Activated CD4-positive, alpha-beta T cell treated with anti-CD3 and anti-CD28 coated beads for 36 hours (primary cell): ENCODE results near the gene RABGGTA. TPM values are rescaled to one million over a fixed set of nuclear protein-coding genes. Genes with fewer than 3 reads are reported as not detected.

ENCODE experiments used
- ATAC-seq: fragments of 200-7000 bp; cut with Tn5 transposase; one replicate; pipeline ENCODE4 v1.10.0; 2021; ENCODE audit warnings: mild to moderate bottlenecking, moderate library complexity
- CTCF ChIA-PET: fragments of 350-600 bp; sonication (Branson Sonifier 250); formaldehyde crosslinking; loops from one replicate; lab custom pipeline; 2021; ENCODE audit warnings: antibody characterized with exemption; lab: Charles Lee
- POLR2A ChIA-PET: fragments of 350-600 bp; sonication (Branson Sonifier 250); formaldehyde crosslinking; loops from one replicate; lab custom pipeline; 2021; ENCODE audit warnings: antibody characterized with exemption, inconsistent platforms; lab: Charles Lee
- DNase-seq: peaks from one replicate; pipeline ENCODE4 v3.0.0-alpha.2; 2020
- H3K27ac Mint-ChIP-seq: one replicate; pipeline ENCODE4 v1.8.0; 2021; ENCODE audit warnings: mixed read lengths
- H3K27me3 Mint-ChIP-seq: one replicate; pipeline ENCODE4 v1.8.0; 2021; ENCODE audit warnings: mixed read lengths
- H3K36me3 Mint-ChIP-seq: one replicate; pipeline ENCODE4 v1.8.0; 2021; ENCODE audit warnings: low read depth, mixed read lengths
- H3K4me1 Mint-ChIP-seq: one replicate; pipeline ENCODE4 v1.8.0; 2021; ENCODE audit warnings: mixed read lengths
- H3K4me3 Mint-ChIP-seq: one replicate; pipeline ENCODE4 v1.8.0; 2021; ENCODE audit warnings: mild to moderate bottlenecking, moderate library complexity, mixed read lengths
- H3K9me3 Mint-ChIP-seq: one replicate; pipeline ENCODE4 v1.8.0; 2021; ENCODE audit warnings: low read depth, mixed read lengths
- intact Hi-C, 2 experiments: fragments of 100-400 bp; cut with DNase I in 1 of 2; cut with micrococcal nuclease in 1 of 2; formaldehyde crosslinking; loops; one replicate each; pipeline versions ENCODE4 v1.14.2 to v1.15.1; 2022 to 2024; cut with DNase I, micrococcal nuclease
- total RNA-seq, 2 experiments: library from RNA; stranded (reverse); gene quantifications; one replicate each; pipeline ENCODE4 v1.2.3, GENCODE V29; 2021

The RABGGTA gene
- total RNA-seq, 2 experiments from 2014 or later: 52.1 to 56.0 TPM

GRCh38 chr14:24270537-24271133, 762 bp downstream of the RABGGTA start:
- CTCF ChIA-PET: interaction anchor here (0.6 to 6.5 kb wide), 14 partner anchors 13 to 82 kb away, joined by 3 to 36 read pairs (median 8); partner anchors contain the start of genes CIDEB, DHRS1, IPO4 and MDP1
- Mint-ChIP-seq H3K36me3 (peaks cover 26% of the 10 kb centered on the region), H3K4me3 (peak overlapping the region; percentile 83), H3K27me3 (no peaks in the 10 kb centered on the region), H3K27ac (peak overlapping the region; percentile 96), H3K9me3 (no peaks in the 10 kb centered on the region), H3K4me1 (peaks cover 45% of the 10 kb centered on the region)
- ATAC-seq: no peak
- intact Hi-C loops: loop anchor here (1.0 to 10.0 kb wide), 17 partner anchors 23 to 716 kb away; partner anchors contain the start of genes CHMP4A (in 2 of the 2), GMPR2 (in 2 of the 2), NEDD8 (in 2 of the 2) and TINF2 (in 2 of the 2)
- POLR2A ChIA-PET: interaction anchor here (0.6 to 2.0 kb wide), 12 partner anchors 8 to 156 kb away, joined by 3 to 12 read pairs (median 5); partner anchors contain the start of genes CIDEB, DCAF11, LTB4R and NRL
- DNase-seq: no peak

- ATAC-seq (no peak), DNase-seq (no peak)
- Mint-ChIP-seq H3K27ac (no peak overlapping the region), H3K27me3 (no peaks in the 10 kb centered on the region), H3K9me3 (no peaks in the 10 kb centered on the region), H3K36me3 (peaks cover 26% of the 10 kb centered on the region), H3K4me1 (peaks cover 39% of the 10 kb centered on the region), H3K4me3 (peak overlapping the region; percentile 83)
- POLR2A ChIA-PET: interaction anchor here (1.1 to 2.0 kb wide), 4 partner anchors 9 to 28 kb away, joined by 4 to 6 read pairs (median 5); partner anchors contain the start of gene TINF2
- CTCF ChIA-PET: interaction anchor here (0.7 to 6.5 kb wide), 11 partner anchors 13 to 143 kb away, joined by 3 to 36 read pairs (median 7); partner anchors contain the start of genes CIDEB, MDP1, TINF2 and TM9SF1
- intact Hi-C loops: loop anchor here (5.0 to 10.0 kb wide), 4 partner anchors 38 to 715 kb away; partner anchors contain the start of genes CARMIL3 (in 1 of the 2), GMPR2 (in 1 of the 2), NEDD8 (in 1 of the 2) and THTPA (in 1 of the 2)
Observed at GRCh38 chr14:24269910-24270536, 1.4 kb downstream of the RABGGTA start.

DNA sequence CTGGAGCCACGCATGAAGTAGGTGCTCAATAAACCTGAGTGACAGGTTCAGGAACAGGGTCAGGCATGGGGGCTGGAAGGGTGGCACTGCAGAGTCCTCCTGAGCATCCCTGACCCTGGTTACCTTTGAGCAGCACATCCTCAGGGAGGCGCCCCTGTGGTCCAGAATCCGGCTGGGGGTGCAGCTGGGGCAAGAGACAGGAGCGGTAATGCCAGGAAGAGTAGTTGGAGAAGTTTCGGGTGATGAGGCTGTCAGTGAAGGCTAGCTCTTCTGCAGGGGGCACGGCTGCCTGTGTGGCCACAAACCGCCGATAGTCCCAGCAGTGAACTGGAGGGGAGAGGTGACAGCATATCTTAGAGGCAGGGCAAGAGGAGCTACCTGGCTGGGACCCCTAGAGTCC, 2.0 kb downstream of the RABGGTA start:
- no peak for ATAC-seq
- no peak overlapping the region for H3K27ac Mint-ChIP-seq
- H3K4me3 Mint-ChIP-seq: no peak overlapping the region

GRCh38 chr14:24268225-24268624, 3.2 kb downstream of the RABGGTA start:
- DNase-seq (no peak), ATAC-seq (no peak)
- H3K4me3 Mint-ChIP-seq: no peak overlapping the region
- ChIA-PET POLR2A (interaction anchor here (0.6 kb wide), 2 partner anchors 25 to 45 kb away, joined by 5 to 8 read pairs; no protein-coding TSS in a partner anchor), CTCF (interaction anchor here (4.8 kb wide), 1 partner anchor 40 kb away, joined by 20 read pairs; the partner anchor contains the start of gene CIDEB)
- no peaks in the 10 kb centered on the region for H3K9me3 Mint-ChIP-seq
- intact Hi-C loops: no loop called here
- H3K27me3 Mint-ChIP-seq: no peaks in the 10 kb centered on the region
- no peak overlapping the region for H3K27ac Mint-ChIP-seq
- peaks cover 25% of the 10 kb centered on the region for H3K4me1 Mint-ChIP-seq
- peaks cover 25% of the 10 kb centered on the region for H3K36me3 Mint-ChIP-seq

More for the DNA sequence above, 2.0 kb downstream of the RABGGTA start:
- no peaks in the 10 kb centered on the region for H3K9me3 Mint-ChIP-seq
- no peak for DNase-seq
- H3K4me1 Mint-ChIP-seq: peaks cover 36% of the 10 kb centered on the region
- POLR2A ChIA-PET: interaction anchor here (1.1 to 2.0 kb wide), 3 partner anchors 10 to 27 kb away, joined by 4 to 6 read pairs (median 5); partner anchors contain the start of gene TINF2
- CTCF ChIA-PET: interaction anchor here (0.7 to 4.8 kb wide), 8 partner anchors 18 to 173 kb away, joined by 3 to 25 read pairs (median 6); partner anchors contain the start of genes CIDEB, MDP1 and TINF2
- H3K36me3 Mint-ChIP-seq: peaks cover 26% of the 10 kb centered on the region
- intact Hi-C loops: no loop called here
- H3K27me3 Mint-ChIP-seq: no peaks in the 10 kb centered on the region

DNA sequence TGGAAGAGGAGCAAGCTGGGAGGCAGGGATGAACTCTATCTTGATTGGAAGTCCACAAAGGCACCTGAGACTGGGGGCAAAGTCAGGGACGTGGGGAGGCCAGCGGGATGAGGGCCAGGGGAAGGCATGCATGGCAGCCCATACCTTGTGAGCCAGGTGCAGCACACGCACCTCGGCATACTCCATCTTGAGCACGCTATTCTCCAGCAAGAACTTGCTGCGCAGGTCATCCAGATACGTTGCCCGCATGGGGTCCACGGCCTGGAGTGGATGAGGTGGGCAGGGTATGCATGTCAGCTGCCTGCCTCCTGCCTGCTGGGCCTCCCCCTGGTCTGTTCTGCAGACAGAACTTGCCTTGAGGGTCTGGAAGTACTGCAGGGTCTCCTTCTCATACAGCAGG, 3.9 kb downstream of the RABGGTA start:
- intact Hi-C loops: no loop called here
- Mint-ChIP-seq H3K36me3 (peaks cover 25% of the 10 kb centered on the region), H3K27ac (no peak overlapping the region), H3K9me3 (no peaks in the 10 kb centered on the region), H3K27me3 (no peaks in the 10 kb centered on the region), H3K4me3 (no peak overlapping the region), H3K4me1 (peaks cover 18% of the 10 kb centered on the region)
- CTCF ChIA-PET: no interaction called here
- ATAC-seq (no peak), DNase-seq (no peak)
- POLR2A ChIA-PET: interaction anchor here (0.6 kb wide), 1 partner anchor 24 kb away, joined by 5 read pairs; no protein-coding TSS in a partner anchor

DNA sequence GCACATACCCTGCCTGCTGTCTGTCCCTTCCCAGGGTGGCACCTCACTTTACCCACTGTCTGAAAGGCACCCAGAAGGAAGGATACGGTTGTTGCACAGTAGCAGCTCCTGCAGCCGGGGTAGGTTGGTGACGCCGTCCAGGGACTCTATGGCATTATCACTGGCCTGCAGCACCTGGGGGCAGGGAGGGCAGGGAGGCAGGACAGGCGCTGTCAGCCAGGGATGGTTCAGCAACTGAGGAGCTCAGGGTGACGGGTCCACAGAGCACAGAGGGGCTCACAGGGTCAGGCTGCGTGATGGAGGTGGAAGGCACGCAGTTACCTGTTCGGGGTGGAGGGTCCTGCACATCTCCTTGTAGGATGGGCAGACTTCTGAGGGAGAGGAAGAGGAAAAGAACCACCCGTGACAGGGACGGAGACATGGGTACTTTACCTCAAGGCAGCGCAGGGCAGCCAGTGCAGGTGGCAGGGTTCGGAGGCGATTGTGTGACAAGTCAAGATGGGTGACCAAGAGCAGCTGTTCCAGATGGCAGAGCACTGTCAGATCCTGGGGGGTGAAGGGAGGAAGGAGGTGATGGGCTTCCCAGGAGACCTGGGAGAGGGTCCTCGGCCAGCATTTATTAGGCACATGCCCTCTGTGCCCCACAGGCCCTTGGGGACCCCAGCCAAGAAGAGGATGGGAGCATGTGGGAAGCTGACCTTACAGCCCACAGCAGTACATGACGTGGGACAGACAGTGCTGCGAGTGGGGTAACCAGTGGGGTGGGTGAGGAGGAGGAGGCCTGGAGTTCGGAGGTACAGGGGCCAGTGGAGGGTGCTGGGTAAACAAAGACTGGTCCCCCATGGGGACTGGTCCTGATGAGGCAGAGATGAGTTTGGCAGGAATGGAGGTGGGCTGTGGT, 4.8 kb downstream of the RABGGTA start:
- intact Hi-C loops: no loop called here
- CTCF ChIA-PET: interaction anchor here (1.2 kb wide), 1 partner anchor 24 kb away, joined by 3 read pairs; the partner anchor contains the start of gene TINF2
- Mint-ChIP-seq H3K4me3 (no peak overlapping the region), H3K9me3 (no peaks in the 10 kb centered on the region), H3K36me3 (peaks cover 23% of the 10 kb centered on the region), H3K4me1 (peaks cover 9% of the 10 kb centered on the region), H3K27me3 (no peaks in the 10 kb centered on the region), H3K27ac (no peak overlapping the region)
- DNase-seq: no peak
- POLR2A ChIA-PET: no interaction called here
- ATAC-seq: no peak

GRCh38 chr14:24264298-24264697, 7.1 kb downstream of the RABGGTA start:
- Mint-ChIP-seq H3K36me3 (peaks cover 24% of the 10 kb centered on the region), H3K4me3 (no peak overlapping the region), H3K27ac (no peak overlapping the region), H3K27me3 (no peaks in the 10 kb centered on the region), H3K9me3 (no peaks in the 10 kb centered on the region), H3K4me1 (no peaks in the 10 kb centered on the region)
- ChIA-PET POLR2A (no interaction called here), CTCF (interaction anchor here (0.6 to 2.0 kb wide), 4 partner anchors 16 to 145 kb away, joined by 3 to 9 read pairs (median 4); no protein-coding TSS in a partner anchor)
- no peak for DNase-seq
- intact Hi-C loops: no loop called here
- no peak for ATAC-seq

DNA sequence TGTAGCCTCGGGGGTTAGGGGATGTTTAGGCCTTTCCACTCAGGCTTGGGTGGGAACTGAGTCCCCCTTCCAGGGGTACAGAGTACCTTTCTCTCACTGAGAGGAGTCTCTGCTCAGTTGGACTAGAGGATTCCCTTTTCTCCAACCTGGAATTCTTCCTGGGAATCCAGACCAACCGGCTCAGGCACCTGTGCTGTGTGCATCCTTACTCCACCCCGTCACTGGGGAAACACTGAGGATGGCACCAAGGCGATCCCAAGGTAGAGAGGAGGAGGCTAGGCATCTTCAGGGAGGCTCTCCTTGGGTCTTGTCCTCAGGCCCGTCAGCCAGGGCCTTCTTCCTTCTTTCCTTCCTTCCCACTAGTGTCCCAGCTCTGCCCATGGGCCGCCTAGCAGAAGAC, 7.5 kb downstream of the RABGGTA start:
- ChIA-PET CTCF (interaction anchor here (0.6 to 2.0 kb wide), 4 partner anchors 17 to 145 kb away, joined by 3 to 9 read pairs (median 3); partner anchors contain the start of gene CIDEB), POLR2A (no interaction called here)
- Mint-ChIP-seq H3K4me3 (no peak overlapping the region), H3K9me3 (no peaks in the 10 kb centered on the region), H3K27ac (no peak overlapping the region), H3K4me1 (no peaks in the 10 kb centered on the region), H3K36me3 (peaks cover 21% of the 10 kb centered on the region), H3K27me3 (no peaks in the 10 kb centered on the region)
- intact Hi-C loops: no loop called here
- no peak for DNase-seq
- ATAC-seq: no peak

GRCh38 chr14:24262821-24263733, 8.3 kb downstream of the RABGGTA start, which contains the start of gene TGM1:
TGM1 (minus strand) TSS chr14:24263177; CDS start chr14:24262352, 825 bp downstream.
- ATAC-seq: no peak
- Mint-ChIP-seq H3K27me3 (no peaks in the 10 kb centered on the region), H3K27ac (no peak within 1 kb of the TSS), H3K4me1 (no peaks in the 10 kb centered on the region), H3K9me3 (no peaks in the 10 kb centered on the region), H3K4me3 (no peak within 1 kb of the TSS), H3K36me3 (peaks cover 17% of the 10 kb centered on the region)
- DNase-seq: no peak
- ChIA-PET POLR2A (no interaction called here), CTCF (interaction anchor here (0.5 to 2.0 kb wide), 4 partner anchors 16 to 326 kb away, joined by 3 to 9 read pairs (median 5); partner anchors contain the start of genes CIDEB and TINF2)
- intact Hi-C loops: no loop called here
